Esophagus muscularis mucosa (tissue), 3 donors: ENCODE measurements around the gene SGIP1.

Experiments
- EP300 ChIP-seq: sonication (generic); formaldehyde crosslinking; IDR thresholded peaks from one replicate; pipeline ENCODE4 v1.6.1; 2017; ENCODE audit warnings: antibody characterized with exemption
- POLR2AphosphoS5 ChIP-seq, 2 donors: sonication (generic); formaldehyde crosslinking; IDR thresholded peaks; one replicate each; pipeline ENCODE4 v1.6.1; 2017; ENCODE audit warnings: antibody characterized with exemption in 2 of 2

GRCh38 chr1:66770694-66771093, 236.7 kb downstream of the SGIP1 start:
- TF ChIP-seq EP300 (no peak), POLR2AphosphoS5 (IDR thresholded peaks at IDR 0.05) (no peak)
